ENCODE results near the gene ARL6IP5. TPM values are rescaled to one million over a fixed set of nuclear protein-coding genes. Genes with fewer than 3 reads are reported as not detected.

Gene ARL6IP5
- 100 to 1,000 TPM in 3 of 4 donors, 10 to 100 TPM in 1; 81.6 to 141 (median 116) TPM for polyA plus RNA-seq (ENCODE audit: insufficient read length in 4 of 4)

GRCh38 chr3:69084326-69085167 is at the start of gene ARL6IP5:
TSS of gene ARL6IP5 (plus strand) at chr3:69084937. CDS start at chr3:69085048, 111 bp downstream.
- DNase-seq (ENCODE audit: low read depth in 4 of 4, low spot score in 3 of 4): peak; percentile 69 to 80 (median 78)

DNA sequence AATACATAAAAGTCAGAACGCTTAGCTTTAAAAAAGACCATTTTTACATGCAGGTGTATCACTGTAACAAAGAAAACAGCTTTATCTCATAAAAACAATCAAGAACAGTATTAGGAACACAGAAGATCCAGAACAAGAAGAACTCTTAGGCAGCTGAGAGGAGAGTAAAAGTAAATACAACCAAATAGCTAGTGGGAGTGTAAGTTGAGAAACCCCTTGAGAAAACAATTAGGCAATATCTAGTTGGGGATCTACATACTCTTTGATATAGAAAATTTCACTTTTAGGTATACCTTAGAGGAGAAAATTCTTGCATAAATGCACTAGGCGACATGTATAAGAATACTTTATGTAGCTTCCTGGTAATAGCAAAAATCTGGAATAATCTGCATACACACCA is 40.1 kb upstream of the ARL6IP5 start:
- no peak for DNase-seq (ENCODE audit: low read depth in 4 of 4, low spot score in 3 of 4)

GRCh38 chr3:69048990-69049389 is 35.7 kb upstream of the ARL6IP5 start:
- no peak for DNase-seq (ENCODE audit: low read depth in 4 of 4, low spot score in 3 of 4)

DNA sequence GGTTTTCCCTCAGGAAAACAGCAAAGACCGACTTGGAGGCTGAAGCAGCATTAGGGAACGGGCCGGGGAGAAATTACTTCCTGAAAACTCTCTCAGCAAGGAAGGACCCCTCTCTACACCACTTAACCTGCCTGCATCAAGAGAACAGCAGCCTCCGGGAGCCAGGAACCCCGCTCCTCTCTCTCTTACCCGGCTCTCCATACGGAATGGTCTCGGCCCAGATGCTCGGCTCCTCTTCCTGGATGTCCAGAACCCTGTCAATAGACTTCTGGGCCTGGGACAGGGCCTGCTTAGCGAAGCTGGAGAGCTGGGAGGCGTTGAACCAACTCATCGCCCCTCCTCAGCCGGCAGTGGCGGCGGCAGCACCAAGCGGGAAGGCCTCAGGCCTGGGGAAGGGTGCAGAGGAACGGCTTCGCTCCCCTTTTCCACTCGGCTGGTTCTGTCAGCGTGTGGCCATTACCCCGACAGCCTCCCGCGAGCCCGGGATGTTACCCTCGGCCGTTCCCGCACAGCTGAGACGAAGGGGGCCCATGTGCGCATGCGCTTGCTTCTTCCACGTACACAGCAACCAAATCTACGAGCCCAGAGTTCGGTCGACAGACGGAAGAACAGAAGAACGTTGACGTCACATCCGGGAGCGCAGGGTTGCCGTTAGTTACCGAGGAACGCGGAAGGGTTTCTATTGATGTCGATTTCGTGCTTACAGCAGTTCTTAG is 32.8 kb upstream of the ARL6IP5 start, which contains the start of gene TMF1:
Gene TMF1 (minus strand): TSS at position 578 of the 716 bp plus-strand sequence. CDS start 247 bp downstream, at position 331.
- DNase-seq (ENCODE audit: low read depth in 4 of 4, low spot score in 3 of 4): peak; percentile 97 to 99 (median 98)

DNA sequence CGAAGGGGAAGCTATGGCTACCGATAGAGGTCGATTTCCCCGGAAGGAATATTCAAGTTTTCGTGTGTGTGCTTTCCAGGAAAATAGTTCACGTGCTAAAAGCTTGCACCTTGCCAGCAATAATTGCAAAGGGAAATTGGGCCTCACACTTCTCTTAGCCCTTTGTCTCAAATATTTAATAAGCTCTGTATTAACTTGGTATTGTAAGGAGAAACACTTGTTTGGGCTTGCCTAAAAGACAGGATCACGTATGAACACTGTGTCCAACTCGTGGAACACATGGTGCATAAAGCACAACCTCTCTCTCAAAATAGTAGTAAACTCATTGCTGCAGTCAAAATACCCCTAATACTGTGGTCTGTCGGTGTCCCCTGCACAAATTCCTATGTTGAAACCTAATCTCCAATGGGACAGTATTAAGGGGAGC is 32.3 kb upstream of the ARL6IP5 start:
- DNase-seq (ENCODE audit: low read depth in 4 of 4, low spot score in 3 of 4): no peak

DNA sequence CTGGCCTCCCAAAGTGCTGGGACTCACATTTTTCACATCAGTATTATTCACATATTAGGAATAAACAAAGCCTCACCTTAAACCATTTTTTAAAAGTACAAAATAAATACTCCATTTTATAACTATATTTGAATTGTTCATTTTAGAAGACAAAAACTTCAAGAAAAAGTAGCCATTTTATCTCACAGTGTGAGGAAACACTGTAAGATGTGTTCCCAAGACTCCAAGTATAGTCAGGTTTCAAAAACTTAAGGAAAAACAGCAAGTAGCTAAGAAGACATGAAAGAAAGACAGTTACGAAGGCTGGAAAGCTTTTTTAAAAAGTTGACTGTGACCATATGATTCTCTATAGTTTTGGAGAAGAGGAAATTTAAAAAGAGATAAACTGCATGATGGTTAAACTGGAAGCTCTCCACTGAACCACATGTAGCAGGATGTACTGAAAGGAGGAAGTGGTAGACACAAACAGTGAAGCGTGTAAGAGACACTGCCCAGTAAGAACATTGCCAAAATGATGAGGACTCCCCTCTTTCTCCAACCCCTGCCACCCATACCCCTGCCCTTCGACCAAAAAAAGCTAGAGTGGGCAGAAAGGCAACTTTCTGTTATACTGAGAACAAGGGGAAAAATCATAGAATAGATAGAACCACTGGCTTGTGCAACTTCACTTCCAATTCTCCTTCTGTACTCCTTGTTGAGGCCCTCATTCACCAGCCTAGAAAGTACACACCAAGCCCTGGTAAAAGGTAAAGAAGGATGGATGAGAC is 26.4 kb upstream of the ARL6IP5 start:
- DNase-seq (ENCODE audit: low read depth in 4 of 4, low spot score in 3 of 4): no peak

GRCh38 chr3:69058947-69059224 is 25.9 kb upstream of the ARL6IP5 start:
- DNase-seq (ENCODE audit: low read depth in 4 of 4, low spot score in 3 of 4): no peak

DNA sequence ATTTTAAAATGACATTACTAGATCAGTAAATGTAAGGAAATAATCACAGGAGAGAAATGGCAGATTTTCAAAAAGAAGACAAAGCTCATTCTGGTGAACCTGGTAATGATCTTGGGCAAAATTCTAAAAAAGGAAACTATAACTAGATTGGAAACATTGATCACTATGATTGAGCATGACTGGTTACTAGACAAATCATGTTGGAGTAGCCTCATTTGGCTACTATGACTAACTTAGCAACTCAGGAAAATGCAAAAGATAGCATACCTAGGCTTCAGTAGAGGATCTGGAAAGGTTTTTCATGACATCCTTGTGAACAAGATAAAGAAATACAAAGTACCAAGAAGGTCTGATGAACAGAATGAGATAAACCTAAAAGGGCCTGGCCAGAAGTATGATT is 25.0 kb upstream of the ARL6IP5 start:
- no peak for DNase-seq (ENCODE audit: low read depth in 4 of 4, low spot score in 3 of 4)

DNA sequence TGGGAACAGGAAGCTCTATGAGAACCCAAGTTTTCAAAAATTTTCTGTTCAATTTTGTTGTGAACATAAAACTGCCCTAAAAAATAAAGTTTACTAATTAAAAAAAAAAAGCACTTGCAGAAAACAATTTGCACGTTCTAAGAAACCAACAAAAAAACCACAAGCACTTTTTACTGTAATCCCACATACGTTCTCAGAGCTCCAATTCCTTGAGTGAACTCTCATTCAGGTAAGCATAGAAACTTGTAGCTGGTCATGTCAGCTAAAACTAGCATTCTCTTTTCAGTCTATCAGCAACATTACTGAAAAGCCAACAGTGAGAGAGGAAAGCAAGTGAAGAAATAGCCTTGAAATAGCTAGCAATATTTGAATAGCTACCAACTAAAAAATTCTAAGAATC is 21.1 kb upstream of the ARL6IP5 start:
- DNase-seq (ENCODE audit: low read depth in 4 of 4, low spot score in 3 of 4): no peak

- DNase-seq (ENCODE audit: low read depth in 4 of 4, low spot score in 3 of 4): no peak
Measured at GRCh38 chr3:69065318-69065964, 19.3 kb upstream of the ARL6IP5 start.

DNA sequence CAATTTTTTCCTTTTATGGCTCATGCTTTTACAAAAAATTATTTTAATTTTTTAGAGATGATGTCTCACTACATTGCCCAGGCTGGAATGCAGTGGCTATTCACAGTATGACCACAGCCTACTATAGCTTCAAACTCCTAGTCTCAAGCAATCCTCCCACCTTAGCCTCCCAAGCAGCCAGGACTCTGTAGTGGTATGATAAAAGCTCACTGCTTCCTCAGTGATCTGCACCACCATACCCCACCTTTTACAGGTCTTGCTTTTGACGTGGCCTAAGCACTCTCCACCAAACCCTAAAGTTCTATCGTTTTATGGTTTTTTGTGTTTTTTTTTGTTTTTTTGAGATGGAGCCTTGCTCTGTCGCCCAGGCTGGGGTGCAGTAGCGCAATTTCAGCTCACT is 18.6 kb upstream of the ARL6IP5 start:
- DNase-seq (ENCODE audit: low read depth in 4 of 4, low spot score in 3 of 4): no peak

GRCh38 chr3:69072928-69073327 is 11.8 kb upstream of the ARL6IP5 start:
- no peak for DNase-seq (ENCODE audit: low read depth in 4 of 4, low spot score in 3 of 4)

DNA sequence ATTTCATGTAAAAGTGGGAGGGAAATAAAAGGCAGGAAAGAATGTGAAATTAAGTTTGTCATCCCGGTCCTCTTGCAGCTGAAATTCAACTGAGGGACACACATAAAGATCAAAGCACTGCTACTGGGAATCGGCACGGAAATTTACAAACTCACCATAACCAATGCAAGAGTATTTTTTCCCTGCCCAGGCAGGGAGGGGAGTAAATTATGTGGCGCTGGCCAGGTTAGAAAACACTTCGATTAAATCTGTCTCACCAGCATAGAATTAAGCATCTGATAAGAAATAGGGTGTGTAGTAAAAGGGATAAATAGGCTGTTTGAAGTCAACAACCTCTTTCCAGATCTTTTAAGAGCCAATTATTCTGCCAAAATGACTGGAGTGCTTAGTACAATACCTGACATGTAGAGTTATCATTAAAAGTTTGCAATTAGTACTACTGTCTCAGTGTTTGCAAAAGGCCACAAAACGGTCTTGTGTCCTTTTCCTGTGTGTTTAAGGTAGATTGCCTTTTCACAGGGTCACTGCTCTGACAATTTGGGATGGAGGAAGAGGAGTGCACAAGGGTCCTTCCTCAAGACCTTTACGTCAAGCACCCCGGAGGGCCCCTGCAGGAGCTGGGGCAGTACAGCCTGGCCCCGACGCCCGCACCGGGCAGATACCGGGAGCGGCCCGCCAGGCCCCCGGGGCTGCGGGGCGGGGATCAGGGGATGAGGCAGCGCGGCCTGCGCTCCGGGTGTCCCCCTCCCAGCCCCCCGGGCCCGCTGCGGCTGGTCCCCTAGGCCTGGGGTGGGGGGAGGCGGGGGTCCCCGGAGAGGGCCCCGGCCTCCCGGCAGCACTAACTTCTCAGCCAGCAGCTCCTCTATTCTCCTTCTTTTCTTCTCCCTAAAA is 5.2 kb upstream of the ARL6IP5 start:
- no peak for DNase-seq (ENCODE audit: low read depth in 4 of 4, low spot score in 3 of 4)

DNA sequence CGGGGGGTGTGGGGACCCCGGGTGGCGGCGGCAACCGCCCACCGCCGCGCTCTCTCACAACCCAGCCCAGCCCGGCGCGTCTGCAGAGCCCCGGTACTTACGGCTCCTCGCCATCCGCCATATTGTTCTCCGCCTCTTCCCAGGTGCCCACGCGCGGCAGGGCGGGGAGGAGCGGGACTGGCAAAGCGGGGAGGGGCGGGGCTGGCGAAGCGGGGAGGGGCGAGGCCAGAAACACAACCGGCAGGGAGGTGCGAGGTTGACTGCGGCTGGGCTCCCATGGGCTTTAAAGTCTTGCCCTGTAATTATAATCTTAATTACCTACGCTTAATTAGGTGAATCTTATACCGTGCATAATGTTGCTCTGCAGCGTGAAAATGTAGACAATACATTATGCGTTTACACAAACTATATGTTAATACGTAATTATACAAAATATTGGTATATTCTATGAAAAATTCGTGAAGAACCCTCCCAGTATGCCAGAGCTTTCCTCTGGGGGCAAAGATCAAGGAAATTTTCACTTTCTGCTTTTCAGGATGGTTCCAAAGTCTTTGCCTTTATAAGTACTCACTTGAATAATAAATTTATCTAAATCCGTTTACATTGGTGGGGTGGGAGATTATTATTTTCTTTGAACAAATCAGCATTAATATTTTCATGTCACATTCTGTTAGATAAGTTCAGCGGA is 4.4 kb upstream of the ARL6IP5 start, which contains the start of gene UBA3:
Gene UBA3 (minus strand): TSS at position 133 of the 688 bp plus-strand sequence. CDS start 12 bp downstream, at position 121.
- DNase-seq (ENCODE audit: low read depth in 4 of 4, low spot score in 3 of 4): peak in 3 of 4 donors; percentile 71 to 75 (median 75)

DNA sequence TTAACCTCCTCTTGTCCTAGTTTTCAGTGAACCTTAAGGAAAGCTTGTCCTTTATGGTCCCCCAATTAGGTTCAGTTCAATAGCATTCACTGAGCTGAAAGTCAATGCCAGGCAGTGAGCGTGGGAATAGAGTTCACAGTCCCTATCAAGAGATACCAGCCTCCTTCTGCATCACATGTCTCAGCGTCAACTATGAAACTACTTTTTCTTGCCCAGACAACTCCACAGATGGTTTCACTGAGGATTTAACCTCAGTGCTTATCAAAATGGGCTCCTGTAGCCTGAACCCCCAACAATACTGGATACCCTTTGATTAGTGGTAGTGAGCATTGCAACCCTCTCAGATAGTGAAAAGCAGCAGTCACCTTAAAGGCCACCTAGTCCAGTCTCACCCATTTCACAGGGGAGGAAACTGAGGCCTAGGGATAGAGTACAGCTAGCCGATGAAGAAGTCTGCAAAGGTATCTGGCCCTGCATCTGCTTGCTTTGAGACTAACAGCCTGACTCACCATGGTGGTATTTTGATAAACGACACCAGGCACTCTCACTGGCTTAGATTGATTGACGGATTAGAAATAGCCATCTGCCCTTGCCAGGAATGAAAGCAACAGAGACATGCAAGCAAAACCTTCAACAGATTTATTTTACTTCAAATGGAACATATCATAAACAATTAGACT is 3.0 kb upstream of the ARL6IP5 start:
- DNase-seq (ENCODE audit: low read depth in 4 of 4, low spot score in 3 of 4): no peak

- no peak for DNase-seq (ENCODE audit: low read depth in 4 of 4, low spot score in 3 of 4)
Measured at GRCh38 chr3:69082361-69082760, 2.4 kb upstream of the ARL6IP5 start.

- peak in 1 of 4 donors; percentile 25 for DNase-seq (ENCODE audit: low read depth in 4 of 4, low spot score in 3 of 4)
Measured at GRCh38 chr3:69082805-69083204, 1.9 kb upstream of the ARL6IP5 start.

DNA sequence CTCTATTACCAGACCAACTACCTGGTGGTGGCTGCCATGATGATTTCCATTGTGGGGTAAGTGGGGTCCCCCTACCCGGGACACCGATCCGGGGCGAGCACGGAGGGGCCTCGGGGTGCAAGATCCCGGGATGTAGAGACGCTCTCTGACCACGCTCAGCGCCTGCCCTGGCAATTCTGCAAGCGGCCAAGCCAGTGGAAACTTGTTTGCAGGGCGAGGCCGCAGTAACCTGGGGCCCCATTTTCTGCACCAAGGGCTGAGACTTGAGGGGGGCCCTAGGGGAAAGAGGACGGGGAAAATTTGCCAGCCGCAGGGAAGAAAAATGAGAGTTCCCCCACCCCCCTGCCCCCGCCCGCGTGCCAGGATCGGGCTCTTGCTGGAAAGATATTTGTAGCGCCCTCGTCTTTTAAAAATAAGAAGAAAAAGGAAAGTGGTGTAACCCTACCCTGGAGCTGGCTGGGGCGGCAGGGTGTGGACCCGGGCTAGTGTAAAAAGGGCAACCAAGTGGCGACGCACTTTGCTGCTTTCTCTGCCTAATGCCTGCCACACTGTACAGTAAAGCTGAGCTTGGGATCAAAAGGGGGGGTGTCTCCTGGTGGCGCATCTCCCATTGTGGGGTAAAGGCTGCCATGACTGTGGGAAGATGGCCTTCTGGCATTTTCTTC is 563 bp downstream of the ARL6IP5 start:
- peak in 1 of 4 donors; percentile 7 for DNase-seq (ENCODE audit: low read depth in 4 of 4, low spot score in 3 of 4)
